Ovary (tissue), 3 donors: Measurements from ENCODE around the gene SLC1A3.

Source experiments
- CTCF ChIP-seq, 3 donors: fragments of 450-650 bp in 2 of 3; fragments of 200-600 bp in 1 of 3; IDR thresholded peaks; one replicate each; pipeline versions ENCODE4 v1.5.1 to v1.8.0; 2016 to 2022; ENCODE audit warnings: antibody characterized with exemption in 3 of 3, mild to moderate bottlenecking in 1 of 3
- EP300 ChIP-seq: sonication (generic); formaldehyde crosslinking; IDR thresholded peaks from one replicate; pipeline ENCODE4 v1.6.1; 2017; ENCODE audit warnings: antibody characterized with exemption
- POLR2A ChIP-seq: fragments of 450-650 bp; IDR thresholded peaks from one replicate; pipeline ENCODE4 v1.6.1; 2017; ENCODE audit warnings: antibody characterized with exemption, mild to moderate bottlenecking, moderate library complexity
- donor health status: DM: no; HTN: no; CAD: no.

DNA sequence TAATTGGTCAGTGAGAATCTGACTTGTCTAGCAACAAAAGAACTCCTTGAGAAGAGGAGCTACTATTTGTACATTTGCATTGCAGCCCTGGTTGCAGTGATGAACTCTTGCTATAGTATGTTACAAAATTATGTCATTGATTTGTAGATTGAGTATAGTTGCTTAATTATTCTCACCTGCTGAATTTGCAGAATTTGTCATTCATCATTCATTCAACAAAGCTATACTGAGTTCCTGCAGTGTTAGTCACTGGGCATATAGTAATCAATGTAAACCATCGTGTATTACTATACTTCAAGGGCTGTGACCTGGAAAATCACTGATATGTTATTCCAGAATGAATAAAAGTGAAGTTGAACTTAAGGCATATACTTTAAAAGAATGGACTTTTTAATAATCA, 50.1 kb downstream of the SLC1A3 start:
- TF ChIP-seq POLR2A (no peak), CTCF (IDR thresholded peaks at IDR 0.05) (no peak), EP300 (no peak)
